COLO668 (cell line): ENCODE results near the gene BANF2.
A peak's percentile ranks its signal among the peaks of the same experiment; 100 is the strongest.

ENCODE experiments used
- DNase-seq: peaks from one replicate; lab custom pipeline; 2025; ENCODE audit not compliant: unreplicated experiment; lab: John Stamatoyannopoulos, UW

BANF2 gene

GRCh38 chr20:17663486-17663885 lies 36.3 kb upstream of the BANF2 start:
- DNase-seq: no peak

DNA sequence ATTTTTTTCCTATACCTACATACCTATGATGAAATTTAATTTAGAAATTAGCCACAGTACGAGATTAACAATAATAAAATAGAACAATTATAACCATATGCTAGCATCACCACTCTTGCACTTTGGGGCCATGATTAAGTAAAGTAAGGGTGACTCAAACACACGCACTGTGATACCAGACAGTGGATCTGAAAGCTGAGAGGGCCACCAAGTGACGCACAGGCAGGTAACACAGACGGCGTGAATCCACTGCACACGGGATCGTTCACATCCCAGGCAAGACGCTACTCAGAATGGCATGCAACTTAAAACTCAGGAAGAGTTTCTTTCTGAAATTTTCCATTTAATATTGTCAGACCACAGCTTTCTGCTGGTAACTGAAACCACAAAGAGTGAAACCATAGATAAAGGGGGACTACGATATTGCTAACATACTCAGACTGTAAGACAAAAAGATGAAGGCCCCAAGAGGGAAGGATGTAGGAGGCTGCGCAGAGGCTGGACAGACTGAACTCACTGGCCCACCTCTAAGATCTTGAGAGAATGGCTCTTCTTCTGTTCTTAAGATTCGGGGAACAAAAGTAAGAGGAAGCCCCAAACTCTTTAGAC lies 35.6 kb upstream of the BANF2 start:
- no peak for DNase-seq

GRCh38 chr20:17665756-17666155 lies 34.0 kb upstream of the BANF2 start:
- no peak for DNase-seq

GRCh38 chr20:17666481-17666880 lies 33.3 kb upstream of the BANF2 start:
- no peak for DNase-seq

DNA sequence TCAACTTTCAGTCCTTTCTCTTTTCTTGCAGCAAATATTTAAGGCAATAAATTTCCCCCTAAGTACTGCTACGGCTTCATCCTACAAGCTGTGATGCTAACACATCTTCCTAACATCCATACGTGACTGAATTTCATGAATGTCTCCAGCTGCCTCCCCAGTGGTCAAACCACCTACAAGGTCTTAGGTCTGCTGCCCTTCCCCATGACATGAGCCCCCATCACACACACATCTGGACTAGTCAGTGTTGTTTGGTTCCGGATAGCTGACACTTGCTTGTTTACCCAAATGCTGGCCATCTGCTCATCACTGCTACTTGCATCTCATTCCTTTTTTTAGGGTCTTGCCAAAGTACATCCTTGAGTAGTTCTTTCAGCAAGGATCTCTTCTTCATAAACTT lies 32.3 kb upstream of the BANF2 start:
- no peak for DNase-seq

DNA sequence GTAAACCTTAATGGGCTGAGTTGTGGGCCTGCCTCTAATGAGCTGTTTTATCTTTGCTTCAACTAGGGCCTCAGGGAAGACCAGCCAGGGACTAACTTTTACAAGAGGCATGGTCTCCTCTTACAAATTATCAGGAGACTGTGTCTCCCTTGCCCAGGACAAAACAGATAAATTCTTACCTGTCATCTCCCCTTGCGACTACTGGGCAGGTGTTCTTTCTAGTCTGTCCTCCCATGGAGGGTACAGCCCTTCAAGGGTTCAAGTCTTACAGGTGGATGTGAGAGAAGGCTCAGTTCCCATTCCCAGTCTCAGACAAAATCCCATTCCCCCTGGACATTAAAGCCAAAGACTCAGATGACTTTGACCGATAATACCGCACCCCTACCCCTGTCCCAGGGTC lies 31.3 kb upstream of the BANF2 start:
- DNase-seq: no peak

GRCh38 chr20:17669306-17669931 lies 30.3 kb upstream of the BANF2 start:
- no peak for DNase-seq

DNA sequence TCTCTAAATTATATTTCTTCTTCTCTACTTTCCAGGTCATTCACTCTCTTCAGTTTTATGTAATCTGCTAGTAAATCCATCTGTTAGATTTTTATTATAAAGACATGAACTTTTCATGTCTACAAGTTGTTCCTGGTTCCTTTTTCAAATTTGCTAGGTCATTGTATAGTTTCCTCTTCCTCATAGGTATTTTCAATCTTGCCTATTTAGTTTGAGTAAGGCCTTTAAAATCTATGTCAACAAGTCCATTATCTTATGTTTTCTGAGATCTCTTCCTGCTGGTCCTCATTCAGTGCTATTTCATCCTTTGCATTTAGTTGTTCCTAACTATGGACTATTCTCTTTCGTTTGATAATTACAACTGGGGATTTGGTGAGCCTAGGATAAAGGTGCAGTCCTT lies 28.8 kb upstream of the BANF2 start:
- no peak for DNase-seq

DNA sequence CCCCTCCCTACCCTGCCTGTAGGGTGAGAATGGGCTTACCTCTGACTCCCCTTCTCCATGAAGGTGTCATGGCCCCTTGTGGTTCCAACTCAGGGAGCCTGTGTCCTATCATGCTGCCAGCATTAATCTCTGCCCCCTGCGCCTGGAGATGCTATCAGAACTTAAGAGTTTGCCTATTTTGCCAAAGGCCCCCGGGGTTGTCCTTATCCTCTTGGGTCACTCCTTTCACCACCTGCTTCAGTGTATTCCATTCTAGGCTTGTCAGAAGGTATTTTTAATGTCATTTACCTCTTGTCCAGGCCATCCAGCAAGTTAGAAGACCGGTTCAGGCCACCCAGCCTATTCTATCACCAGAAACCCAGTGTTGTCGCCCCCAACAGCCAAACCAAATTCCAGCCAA lies 28.2 kb upstream of the BANF2 start:
- no peak for DNase-seq

GRCh38 chr20:17673084-17673483 lies 26.7 kb upstream of the BANF2 start:
- no peak for DNase-seq

- DNase-seq: no peak
Observed at GRCh38 chr20:17674722-17675518, 24.8 kb upstream of the BANF2 start.

- DNase-seq: no peak
Observed at GRCh38 chr20:17675519-17676377, 24.0 kb upstream of the BANF2 start.

- DNase-seq: no peak
Observed at GRCh38 chr20:17676378-17676759, 23.4 kb upstream of the BANF2 start.

GRCh38 chr20:17676942-17677341 lies 22.8 kb upstream of the BANF2 start:
- DNase-seq: no peak

- DNase-seq: no peak
Observed at GRCh38 chr20:17678295-17678694, 21.5 kb upstream of the BANF2 start.

DNA sequence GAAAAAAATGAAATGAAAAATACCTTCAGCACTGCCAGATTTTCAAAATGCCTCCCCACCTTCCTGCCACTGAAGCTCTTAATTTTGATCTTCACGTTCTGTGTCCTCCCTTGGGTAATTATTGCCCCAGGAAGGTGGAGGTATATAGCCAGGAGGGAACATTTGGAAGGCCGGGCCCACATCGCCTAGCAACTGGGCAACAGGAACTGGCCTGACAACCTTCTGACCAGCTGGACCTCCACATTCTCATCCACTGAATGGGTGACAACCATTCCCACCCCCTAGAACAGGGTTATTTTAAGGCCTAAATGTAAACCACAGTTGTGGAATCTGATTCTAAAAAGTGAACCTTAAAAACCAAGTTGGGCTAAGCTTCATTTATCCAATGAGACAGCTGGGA lies 20.9 kb upstream of the BANF2 start:
- no peak for DNase-seq

DNA sequence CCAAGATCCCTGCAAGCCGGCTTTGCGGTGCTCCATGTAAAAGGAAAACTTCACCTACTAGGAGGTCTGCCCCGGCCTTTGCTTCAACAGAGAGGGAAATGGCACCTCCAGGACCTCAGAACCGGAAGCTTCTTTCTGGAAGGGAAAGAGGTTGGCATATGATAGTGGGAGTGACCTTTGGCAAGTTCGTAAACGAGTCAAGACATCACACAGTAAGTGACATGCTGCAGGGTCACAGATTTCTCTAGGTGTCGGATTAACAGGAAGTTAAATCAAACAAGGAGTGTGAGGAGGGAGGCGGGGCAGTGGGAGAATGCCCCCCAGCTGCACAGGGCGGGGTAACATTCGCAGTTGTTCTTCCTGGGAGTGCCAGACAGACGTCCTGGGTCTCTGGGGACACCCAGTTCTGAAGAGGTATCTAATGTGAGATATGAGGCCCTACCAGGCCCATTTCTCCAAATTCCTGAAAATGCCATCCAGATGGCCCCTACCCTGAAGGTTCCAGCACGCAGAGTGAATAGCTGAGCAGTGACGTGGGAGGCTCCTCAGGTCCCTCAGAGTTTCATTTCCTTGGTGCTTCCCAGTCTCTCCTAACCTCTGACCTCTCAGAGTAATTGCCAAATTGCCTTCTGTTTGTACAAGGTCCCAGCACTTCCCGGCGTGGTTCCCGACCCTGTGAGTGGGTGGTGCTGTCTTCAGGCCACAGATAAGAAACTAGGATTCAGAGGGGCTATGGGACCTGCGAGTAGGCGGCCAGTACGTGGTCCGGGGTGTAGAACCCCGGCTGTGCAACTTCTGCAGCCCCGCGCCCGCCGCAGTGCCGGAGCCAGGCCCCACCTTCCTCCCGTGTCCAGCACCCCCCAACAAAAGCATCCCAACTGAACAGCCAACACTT lies 19.6 kb upstream of the BANF2 start:
- DNase-seq: peak; percentile 31

DNA sequence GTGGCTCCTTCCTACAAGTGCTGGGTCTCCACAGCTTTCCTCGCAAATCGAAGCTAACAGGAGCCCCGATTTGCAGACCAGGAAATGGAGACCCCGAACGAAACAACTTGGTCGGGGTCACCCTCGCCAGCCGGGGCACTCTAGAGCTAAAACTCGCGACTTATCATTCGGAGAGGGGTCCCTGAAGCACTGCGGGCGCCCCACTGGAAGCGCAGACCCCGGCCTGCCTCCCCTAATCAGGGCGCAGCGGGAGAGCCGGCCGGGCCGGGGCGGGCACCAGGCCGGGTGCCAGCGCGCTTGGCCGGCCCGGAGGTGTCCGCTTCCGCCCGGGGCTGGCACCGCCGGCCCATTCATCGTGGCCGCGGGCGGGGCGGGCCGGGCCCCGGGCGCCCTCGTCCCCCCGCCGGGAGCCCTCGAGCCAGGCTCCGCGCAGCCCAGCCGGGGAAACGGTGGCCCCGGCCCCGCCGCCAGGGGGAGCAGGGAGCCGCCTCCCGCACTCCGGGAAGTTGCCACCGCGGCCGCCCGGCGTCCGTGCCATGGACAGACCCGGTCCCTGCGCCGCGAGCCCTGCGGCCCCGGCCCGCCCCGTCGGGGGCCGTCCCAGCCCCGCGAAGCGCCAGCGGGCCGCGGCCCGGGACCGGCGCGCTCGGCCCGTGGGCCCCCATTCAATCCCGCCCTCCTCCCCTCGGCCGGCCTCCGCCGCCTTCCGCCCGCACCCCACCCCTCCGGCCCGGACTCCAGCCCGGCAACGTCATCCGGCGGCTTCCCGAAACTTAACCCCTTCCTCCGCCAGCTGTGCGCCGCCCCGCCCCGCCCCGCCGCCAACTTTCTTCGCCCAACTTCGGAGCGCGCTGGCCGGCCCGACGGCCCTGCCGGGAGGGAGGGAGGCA lies 18.7 kb upstream of the BANF2 start:
- DNase-seq: peak; percentile 91

- peak; percentile 63 for DNase-seq
Observed at GRCh38 chr20:17681726-17682102, 18.1 kb upstream of the BANF2 start.
